HepG2 (cell line): Measurements from ENCODE around the gene ZBTB9. TPM values are rescaled to one million over a fixed set of nuclear protein-coding genes. Genes with fewer than 3 reads are reported as not detected.

Experiments
- ATAC-seq: fragments of 200-7000 bp; cut with Tn5 transposase; 3 replicates; pipeline ENCODE4 v1.9.1; 2020; ENCODE audit warnings: mild to moderate bottlenecking, moderate library complexity
- BruUV-seq: library from RNA; stranded (reverse); fragments of 400-500 nt; replicated peaks from 2 replicates; lab custom pipeline; 2021; lab: Mats Ljungman, UMichigan
- CTCF ChIA-PET: fragments of 300-600 bp; formaldehyde crosslinking; extraction: SDS; loops from one replicate; lab custom pipeline; 2021; ENCODE audit warnings: low total read pairs, inconsistent platforms, low intra/inter-chr PET ratio; lab: Yijun Ruan, JAX
- POLR2A ChIA-PET: fragments of 350-600 bp; sonication (Branson Sonifier 250); formaldehyde crosslinking; loops from one replicate; lab custom pipeline; 2020; ENCODE audit warnings: antibody characterized with exemption, inconsistent platforms; lab: Yijun Ruan, JAX
- DNase-seq: peaks from one replicate; pipeline ENCODE4 v3.0.0-alpha.2; 2015; ENCODE audit warnings: low spot score
- FAIRE-seq: peaks from 3 replicates; lab custom pipeline; 2011; peaks lifted over from hg19 to GRCh38; lab: Jason Lieb, UNC
- H2AFZ ChIP-seq: one replicate; pipeline ENCODE4 v1.6.1; 2011; ENCODE audit warnings: low read length, inconsistent platforms
- H3K27ac ChIP-seq: fragments of 300-600 bp; 3 replicates; pipeline ENCODE4 v1.8.0; 2011; ENCODE audit warnings: mixed run types, mild to moderate bottlenecking, mixed read lengths, low read length, inconsistent platforms; ENCODE audit not compliant: insufficient read depth; ENCODE audit errors: extremely low read length
- H3K27me3 ChIP-seq, 2 experiments: fragments of 200-600 bp in 1 of 2; 2 replicates in 1 of 2; 3 replicates in 1 of 2; pipeline versions ENCODE4 v1.6.0 to v1.8.0; 2011; ENCODE audit warnings: low read length in 2 of 2, mild to moderate bottlenecking in 2 of 2, moderate library complexity in 2 of 2, inconsistent platforms in 1 of 2; ENCODE audit not compliant: insufficient read depth in 2 of 2, control insufficient read depth in 1 of 2
- H3K36me3 ChIP-seq, 2 experiments: fragments of 200-600 bp in 1 of 2; replicated peaks in 1 of 2; 2 replicates in 1 of 2; 3 replicates in 1 of 2; pipeline versions ENCODE4 v1.5.1 to v1.8.0; 2011; ENCODE audit warnings: low read length in 2 of 2, inconsistent platforms in 1 of 2; ENCODE audit not compliant: insufficient read depth in 2 of 2, control insufficient read depth in 1 of 2
- H3K4me1 ChIP-seq: 2 replicates; pipeline ENCODE4 v1.5.1; 2012; ENCODE audit warnings: low read length, inconsistent platforms; ENCODE audit not compliant: insufficient read depth
- H3K4me2 ChIP-seq: 2 replicates; pipeline ENCODE4 v1.6.0; 2011; ENCODE audit warnings: low read depth, low read length, inconsistent platforms
- H3K4me3 ChIP-seq, 3 experiments: fragments of 200-600 bp in 1 of 3; sonication (generic), shearing (Covaris generic) in 1 of 3; replicated peaks in 1 of 3; 2 replicates each; pipeline ENCODE4 v1.5.1; 2011 to 2016; ENCODE audit warnings: low read length in 3 of 3, inconsistent platforms in 2 of 3, low read depth in 2 of 3, mild to moderate bottlenecking in 2 of 3, control low read depth in 1 of 3, mixed read lengths in 1 of 3; ENCODE audit not compliant: insufficient read depth in 1 of 3
- H3K79me2 ChIP-seq: one replicate; pipeline ENCODE4 v1.6.1; 2011; ENCODE audit warnings: low read length, inconsistent platforms; ENCODE audit not compliant: insufficient read depth
- H3K9ac ChIP-seq: 2 replicates; pipeline ENCODE4 v1.6.0; 2011; ENCODE audit warnings: mild to moderate bottlenecking, low read depth, low read length, inconsistent platforms; ENCODE audit not compliant: insufficient read depth
- H3K9me3 ChIP-seq: 2 replicates; pipeline ENCODE4 v1.5.1; 2012; ENCODE audit warnings: mild to moderate bottlenecking, low read length
- H4K20me1 ChIP-seq: 2 replicates; pipeline ENCODE4 v1.6.0; 2011; ENCODE audit warnings: inconsistent platforms, mild to moderate bottlenecking, low read length, moderate library complexity; ENCODE audit not compliant: insufficient read depth
- MEIS2 ChIP-seq: sonication (generic); formaldehyde crosslinking; IDR thresholded peaks from 2 replicates; pipeline ENCODE4 v1.9.0; 2021; ENCODE audit warnings: mild to moderate bottlenecking, missing genetic modification reagents
- SNAPC5 ChIP-seq: sonication (generic); formaldehyde crosslinking; IDR thresholded peaks from 2 replicates; pipeline ENCODE4 v1.8.1; 2023; ENCODE audit warnings: mild to moderate bottlenecking, missing genetic modification reagents, borderline replicate concordance
- SOX6 ChIP-seq, 2 experiments: fragments of 450-650 bp in 1 of 2; sonication (generic) in 1 of 2; formaldehyde crosslinking in 1 of 2; IDR thresholded peaks; 2 replicates each; pipeline versions ENCODE4 v1.4.0 to v1.6.1; 2017 to 2020; ENCODE audit warnings: antibody characterized with exemption in 1 of 2, mild to moderate bottlenecking in 1 of 2, missing genetic modification reagents in 1 of 2
- ZBTB21 ChIP-seq: sonication (generic); formaldehyde crosslinking; IDR thresholded peaks from 2 replicates; pipeline ENCODE4 v1.4.0; 2020; ENCODE audit warnings: missing genetic modification reagents
- ZNF546 ChIP-seq: sonication (generic); formaldehyde crosslinking; conservative IDR thresholded peaks from 2 replicates; pipeline ENCODE4 v1.8.1; 2023; ENCODE audit warnings: mild to moderate bottlenecking, missing genetic modification reagents
- WGBS: methylation state at CpG from one replicate; pipeline ENCODE4 v1.1.6; 2017; ENCODE audit warnings: low lambda C conversion rate; 5-methylcytosine and 5-hydroxymethylcytosine counted together
- in situ Hi-C: cut with HindIII; loops from 2 replicates; pipeline ENCODE4 v1.10.0; 2017; ENCODE audit warnings: low pct_unique_long_range_greater_than_20kb; ENCODE audit not compliant: extremely low pct_ligation_motif_present
- intact Hi-C: fragments of 100-400 bp; cut with micrococcal nuclease; formaldehyde crosslinking; loops from one replicate; pipeline ENCODE4 v1.10.0; 2022; ENCODE audit not compliant: unreplicated experiment
- polyA plus RNA-seq, 8 experiments: library from polyadenylated mRNA; depleted of rRNA in 3 of 8; stranded (reverse) in 7 of 8; unstranded in 1 of 8; fragments of >200 nt; fragmentation: Illumina TruSeq in 4 of 8; extraction: Trizol in 4 of 8; gene quantifications; 2 replicates each; pipeline versions ENCODE4 v1.2.1 to v1.2.3, GENCODE V29; 2011 to 2016; ENCODE audit warnings: low read depth in 4 of 8, missing spikeins in 1 of 8, mixed read lengths in 1 of 8; ENCODE audit not compliant: insufficient read depth in 1 of 8
- total RNA-seq, 5 experiments: library from RNA; depleted of rRNA; stranded (reverse); fragments of >200 nt; fragmentation: Illumina TruSeq; extraction: Trizol; gene quantifications; 2 replicates each; pipeline ENCODE4 v1.2.3, GENCODE V29; 2016; ENCODE audit warnings: low read depth in 1 of 5
- TF ChIP-seq, protein P1 (sequence below): sonication (generic); formaldehyde crosslinking; IDR thresholded peaks from 2 replicates; pipeline ENCODE4 v1.5.1; 2020; ENCODE audit warnings: mild to moderate bottlenecking, moderate library complexity, missing genetic modification reagents

The ZBTB9 gene
- total and polyA plus RNA-seq, 2 of the 13 experiments (the other 11 are each of a cell fraction or from before 2014, with no cell fraction given): 5.3 to 9.2 TPM

GRCh38 chr6:33411632-33412005 lies 42.8 kb upstream of the ZBTB9 start:
- H3K79me2 ChIP-seq: peaks cover 16% of the 10 kb centered on the region
- H4K20me1 ChIP-seq: no peaks in the 10 kb centered on the region
- no peak for ATAC-seq
- in situ Hi-C loops: loop anchor here (10.0 to 25.0 kb wide), 2 partner anchors 124 to 207 kb away; partner anchors contain the start of genes B3GALT4, HSD17B8, PFDN6 and RGL2
- peaks cover 39% of the 10 kb centered on the region for H3K4me1 ChIP-seq
- no peaks in the 10 kb centered on the region for H3K9me3 ChIP-seq
- H3K27me3 ChIP-seq: no peaks in the 10 kb centered on the region
- CTCF ChIA-PET: no interaction called here
- WGBS: 86% methylated on average over 6 of the region's 6 CpGs
- no peak for FAIRE-seq
- H3K36me3 ChIP-seq: peaks cover 19 to 44% of the 10 kb centered on the region in 2 experiments
- intact Hi-C loops: no loop called here
- no peak for DNase-seq
- peak overlapping the region; percentile 57 for H3K27ac ChIP-seq
- BruUV-seq: no TSS peak
- peak overlapping the region; percentile 82 for H3K9ac ChIP-seq
- 0 out of 2 replicates have a peak, but pooled peaks have one; percentile 19 for TF ChIP-seq ZNF546 (CRISPR knock-in tag)
- no peak for TF ChIP-seq SNAPC5 (CRISPR knock-in tag)
- no peak for TF ChIP-seq ZBTB21 (CRISPR knock-in tag)
- TF ChIP-seq, protein P1, sequence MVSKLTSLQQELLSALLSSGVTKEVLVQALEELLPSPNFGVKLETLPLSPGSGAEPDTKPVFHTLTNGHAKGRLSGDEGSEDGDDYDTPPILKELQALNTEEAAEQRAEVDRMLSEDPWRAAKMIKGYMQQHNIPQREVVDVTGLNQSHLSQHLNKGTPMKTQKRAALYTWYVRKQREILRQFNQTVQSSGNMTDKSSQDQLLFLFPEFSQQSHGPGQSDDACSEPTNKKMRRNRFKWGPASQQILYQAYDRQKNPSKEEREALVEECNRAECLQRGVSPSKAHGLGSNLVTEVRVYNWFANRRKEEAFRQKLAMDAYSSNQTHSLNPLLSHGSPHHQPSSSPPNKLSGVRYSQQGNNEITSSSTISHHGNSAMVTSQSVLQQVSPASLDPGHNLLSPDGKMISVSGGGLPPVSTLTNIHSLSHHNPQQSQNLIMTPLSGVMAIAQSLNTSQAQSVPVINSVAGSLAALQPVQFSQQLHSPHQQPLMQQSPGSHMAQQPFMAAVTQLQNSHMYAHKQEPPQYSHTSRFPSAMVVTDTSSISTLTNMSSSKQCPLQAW (CRISPR knock-in tag): peak; percentile 30; the same call in 1 of the 2 replicates
- TF ChIP-seq MEIS2 (CRISPR knock-in tag): no peak
- no peak for TF ChIP-seq SOX6 (IDR thresholded peaks at IDR 0.05)
- TF ChIP-seq SOX6 (CRISPR knock-in tag; IDR thresholded peaks at IDR 0.05): no peak
- no peak overlapping the region for H2AFZ ChIP-seq
- POLR2A ChIA-PET: interaction anchor here (2.5 kb wide), 1 partner anchor 14 kb away, joined by 13 read pairs; no protein-coding TSS in a partner anchor
- H3K4me2 ChIP-seq: peak overlapping the region; percentile 84
- H3K4me3 ChIP-seq: peak overlapping the region; percentile 85 to 87 (median 86)
